Thyroid gland (tissue), 4 donors: ENCODE data around the gene HOXC11.

Experiments used
- POLR2A ChIP-seq, 2 donors: fragments of 450-650 bp; IDR thresholded peaks; one replicate each; pipeline ENCODE4 v1.6.1; 2017; ENCODE audit warnings: antibody characterized with exemption in 2 of 2, mild to moderate bottlenecking in 2 of 2, moderate library complexity in 1 of 2
- TF ChIP-seq, protein P1 (sequence below), 6 experiments: fragments of 200-600 bp in 3 of 6; fragments of 450-650 bp in 3 of 6; sonication (generic) in 3 of 6; IDR thresholded peaks; one replicate each; pipeline ENCODE4 v1.5.1; 2016 to 2019; ENCODE audit warnings: antibody characterized with exemption in 6 of 6, mild to moderate bottlenecking in 2 of 6, inconsistent platforms in 1 of 6, moderate library complexity in 1 of 6

DNA sequence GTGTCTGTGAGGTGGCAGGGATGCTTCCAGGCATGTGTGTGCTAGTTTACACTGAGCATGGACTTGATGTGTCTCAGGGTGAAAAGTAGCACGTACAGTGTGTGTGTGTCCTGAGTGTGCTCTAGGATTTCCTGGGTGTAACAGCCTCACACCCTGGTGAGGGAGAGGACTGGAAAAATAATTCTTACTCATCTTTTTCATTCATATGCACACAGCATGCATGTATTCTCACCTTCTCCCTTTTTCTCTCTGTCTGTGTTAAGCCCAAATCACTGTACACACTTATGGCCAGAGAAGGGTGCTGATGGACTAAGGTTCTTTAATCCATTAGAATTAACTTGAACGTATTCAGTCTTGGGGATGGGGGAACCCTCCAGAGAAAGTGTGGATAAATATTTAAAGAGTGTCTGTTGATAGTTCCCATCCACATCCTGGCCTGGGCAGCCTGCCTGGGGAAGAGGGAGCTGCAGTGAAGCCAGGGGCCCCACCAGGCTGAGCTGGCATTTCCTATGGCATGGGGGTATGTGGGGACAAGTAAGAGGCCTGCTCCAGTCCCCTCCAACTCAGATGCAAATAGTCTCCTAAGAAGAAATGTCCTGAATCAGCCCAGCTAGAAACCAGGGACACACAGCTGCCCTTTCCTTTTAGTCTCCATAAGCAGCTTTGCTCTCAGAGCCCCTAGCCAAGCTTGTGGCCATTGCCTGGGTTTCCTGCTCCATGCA is 34.8 kb downstream of the HOXC11 start:
- TF ChIP-seq, protein P1, sequence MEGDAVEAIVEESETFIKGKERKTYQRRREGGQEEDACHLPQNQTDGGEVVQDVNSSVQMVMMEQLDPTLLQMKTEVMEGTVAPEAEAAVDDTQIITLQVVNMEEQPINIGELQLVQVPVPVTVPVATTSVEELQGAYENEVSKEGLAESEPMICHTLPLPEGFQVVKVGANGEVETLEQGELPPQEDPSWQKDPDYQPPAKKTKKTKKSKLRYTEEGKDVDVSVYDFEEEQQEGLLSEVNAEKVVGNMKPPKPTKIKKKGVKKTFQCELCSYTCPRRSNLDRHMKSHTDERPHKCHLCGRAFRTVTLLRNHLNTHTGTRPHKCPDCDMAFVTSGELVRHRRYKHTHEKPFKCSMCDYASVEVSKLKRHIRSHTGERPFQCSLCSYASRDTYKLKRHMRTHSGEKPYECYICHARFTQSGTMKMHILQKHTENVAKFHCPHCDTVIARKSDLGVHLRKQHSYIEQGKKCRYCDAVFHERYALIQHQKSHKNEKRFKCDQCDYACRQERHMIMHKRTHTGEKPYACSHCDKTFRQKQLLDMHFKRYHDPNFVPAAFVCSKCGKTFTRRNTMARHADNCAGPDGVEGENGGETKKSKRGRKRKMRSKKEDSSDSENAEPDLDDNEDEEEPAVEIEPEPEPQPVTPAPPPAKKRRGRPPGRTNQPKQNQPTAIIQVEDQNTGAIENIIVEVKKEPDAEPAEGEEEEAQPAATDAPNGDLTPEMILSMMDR (IDR thresholded peaks at IDR 0.05), result no peak
- TF ChIP-seq POLR2A (IDR thresholded peaks at IDR 0.05), result no peak
